Measurements from ENCODE around the gene ODF4. TPM values are rescaled to one million over a fixed set of nuclear protein-coding genes. Genes with fewer than 3 reads are reported as not detected.

ODF4 gene
- total and polyA plus RNA-seq, 2 of the 4 experiments (the other 2 are of a cell fraction), result not detected

DNA sequence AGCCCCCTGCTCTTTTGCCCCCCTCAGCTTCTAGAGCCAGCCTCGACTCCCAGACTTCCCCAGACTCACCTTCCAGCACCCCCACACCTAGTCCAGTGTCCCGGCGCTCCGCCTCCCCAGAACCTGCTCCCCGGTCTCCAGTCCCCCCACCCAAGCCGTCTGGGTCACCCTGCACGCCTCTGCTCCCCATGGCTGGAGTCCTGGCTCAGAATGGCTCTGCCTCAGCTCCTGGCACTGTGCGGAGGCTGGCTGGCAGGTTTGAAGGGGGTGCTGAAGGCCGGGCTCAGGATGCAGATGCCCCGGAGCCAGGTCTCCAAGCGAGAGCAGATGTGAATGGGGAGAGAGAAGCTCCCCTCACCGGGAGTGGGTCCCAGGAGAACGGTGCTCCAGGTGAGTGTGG lies 27.4 kb upstream of the ODF4 start:
- H4K5ac ChIP-seq (ENCODE audit: low read depth, low read length), result no peak overlapping the region
- H3K4ac ChIP-seq (ENCODE audit: low read depth, low read length), result no peak overlapping the region
- H3K4me1 ChIP-seq (ENCODE audit: control insufficient read depth, insufficient read depth, low read length), result no peaks in the 10 kb centered on the region; the same call in 1 of the 2 replicates
- TF ChIP-seq, protein P1, sequence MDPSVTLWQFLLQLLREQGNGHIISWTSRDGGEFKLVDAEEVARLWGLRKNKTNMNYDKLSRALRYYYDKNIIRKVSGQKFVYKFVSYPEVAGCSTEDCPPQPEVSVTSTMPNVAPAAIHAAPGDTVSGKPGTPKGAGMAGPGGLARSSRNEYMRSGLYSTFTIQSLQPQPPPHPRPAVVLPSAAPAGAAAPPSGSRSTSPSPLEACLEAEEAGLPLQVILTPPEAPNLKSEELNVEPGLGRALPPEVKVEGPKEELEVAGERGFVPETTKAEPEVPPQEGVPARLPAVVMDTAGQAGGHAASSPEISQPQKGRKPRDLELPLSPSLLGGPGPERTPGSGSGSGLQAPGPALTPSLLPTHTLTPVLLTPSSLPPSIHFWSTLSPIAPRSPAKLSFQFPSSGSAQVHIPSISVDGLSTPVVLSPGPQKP (IDR thresholded peaks at IDR 0.05; ENCODE audit: borderline replicate concordance, low read depth, low read length), result no peak
- TF ChIP-seq BHLHE40 (IDR thresholded peaks at IDR 0.05; ENCODE audit: low read depth, low read length) (no peak), CTCF (conservative IDR thresholded peaks at IDR 0.05; ENCODE audit: low read depth, low read length) (no peak), RFX5 (IDR thresholded peaks at IDR 0.05; ENCODE audit: low read depth, low read length) (no peak), FOS (IDR thresholded peaks at IDR 0.05; ENCODE audit: low read depth, low read length) (no peak), CEBPB (IDR thresholded peaks at IDR 0.05; ENCODE audit: low read depth, low read length) (no peak), SMC3 (IDR thresholded peaks at IDR 0.05; ENCODE audit: low read depth, low read length) (no peak), RCOR1 (IDR thresholded peaks at IDR 0.05; ENCODE audit: insufficient replicate concordance, low read length) (no peak), MAFK (IDR thresholded peaks at IDR 0.05; ENCODE audit: low read depth, low read length) (no peak), NFE2L2 (IDR thresholded peaks at IDR 0.05; ENCODE audit: low read depth, low read length) (no peak), POLR2A (IDR thresholded peaks at IDR 0.05; ENCODE audit: low read depth, low read length) (no peak), RAD21 (IDR thresholded peaks at IDR 0.05; ENCODE audit: low read length) (no peak), MXI1 (IDR thresholded peaks at IDR 0.05; ENCODE audit: borderline replicate concordance, low read depth, low read length) (no peak), CHD1 (IDR thresholded peaks at IDR 0.05; ENCODE audit: low read depth, low read length) (no peak), MAZ (IDR thresholded peaks at IDR 0.05; ENCODE audit: borderline replicate concordance, low read depth, low read length) (no peak)
- TF ChIP-seq, protein P2, sequence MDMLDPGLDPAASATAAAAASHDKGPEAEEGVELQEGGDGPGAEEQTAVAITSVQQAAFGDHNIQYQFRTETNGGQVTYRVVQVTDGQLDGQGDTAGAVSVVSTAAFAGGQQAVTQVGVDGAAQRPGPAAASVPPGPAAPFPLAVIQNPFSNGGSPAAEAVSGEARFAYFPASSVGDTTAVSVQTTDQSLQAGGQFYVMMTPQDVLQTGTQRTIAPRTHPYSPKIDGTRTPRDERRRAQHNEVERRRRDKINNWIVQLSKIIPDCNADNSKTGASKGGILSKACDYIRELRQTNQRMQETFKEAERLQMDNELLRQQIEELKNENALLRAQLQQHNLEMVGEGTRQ (IDR thresholded peaks at IDR 0.05; ENCODE audit: low read depth, low read length), result no peak
- H3K23ac ChIP-seq (ENCODE audit: low read depth, low read length), result no peak overlapping the region
- no peaks in the 10 kb centered on the region for H4K20me1 ChIP-seq (ENCODE audit: insufficient read depth, low read length)
- ATAC-seq (ENCODE audit: low read depth) (no peak), DNase-seq (no peak)
- no peak overlapping the region for H2AK5ac ChIP-seq (ENCODE audit: low read depth, low read length)
- no peak overlapping the region for H3K9ac ChIP-seq (ENCODE audit: low read depth, low read length)
- WGBS, 2 experiments (ENCODE audit: extremely low coverage in 2 of 2, insufficient read length in 1 of 2), result no CpG with 5 or more reads among the region's 13 CpGs
- ChIA-PET CTCF (no interaction called here), POLR2A (ENCODE audit: unreplicated experiment) (no interaction called here)
- H2BK15ac ChIP-seq (ENCODE audit: low read depth, low read length), result no peak overlapping the region
- no peaks in the 10 kb centered on the region for H3K36me3 ChIP-seq (ENCODE audit: control insufficient read depth, insufficient read depth, low read length)
- H3K27me3 ChIP-seq (ENCODE audit: control insufficient read depth, insufficient read depth, low read length), result peaks cover 71% of the 10 kb centered on the region
- no peaks in the 10 kb centered on the region for H3K9me3 ChIP-seq (ENCODE audit: control insufficient read depth, insufficient read depth, low read length)
- no peak overlapping the region for H4K8ac ChIP-seq (ENCODE audit: low read depth in 2 of 2, low read length in 2 of 2)
- no peak overlapping the region for H3K4me2 ChIP-seq (ENCODE audit: low read depth, low read length)
- no peaks in the 10 kb centered on the region for H3K79me1 ChIP-seq (ENCODE audit: low read depth in 1 of 2, low read length in 2 of 2)
- H3K18ac ChIP-seq (ENCODE audit: low read depth, low read length), result no peak overlapping the region
- H3K27ac ChIP-seq (ENCODE audit: insufficient read depth, low read length), result no peak overlapping the region
- in situ Hi-C loops (cut with MboI; ENCODE audit: low sequenced_read_pairs) (loop anchor here (25.0 kb wide), 1 partner anchor 225 kb away; the partner anchor contains the start of gene ALOX12B), dilution Hi-C loops (cut with HindIII; ENCODE audit: low sequenced_read_pairs, unreplicated experiment) (no loop called here), intact Hi-C loops (cut with micrococcal nuclease) (no loop called here)
- no peak overlapping the region for H2AK9ac ChIP-seq (replicated peaks; ENCODE audit: low read depth, low read length, poor library complexity)
- no peak overlapping the region for H2BK120ac ChIP-seq (ENCODE audit: low read depth, low read length)
- no peak overlapping the region for H3K14ac ChIP-seq (replicated peaks; ENCODE audit: low read depth, low read length)
- no peak overlapping the region for H4K91ac ChIP-seq (ENCODE audit: insufficient read depth, low read depth, low read length)
- BruUV-seq (replicated peaks), result no TSS peak
- H2AFZ ChIP-seq (replicated peaks; ENCODE audit: low read length, poor library complexity), result no peak overlapping the region
- no peak overlapping the region for H2BK5ac ChIP-seq (ENCODE audit: low read depth, low read length, poor library complexity, severe bottlenecking)
- no peak overlapping the region for H3K56ac ChIP-seq (ENCODE audit: extremely low read depth, insufficient read depth, low read length)
- no peaks in the 10 kb centered on the region for H3K9me1 ChIP-seq (ENCODE audit: insufficient read depth, low read length)
- H2BK20ac ChIP-seq (ENCODE audit: low read depth, low read length), result no peak overlapping the region
- H3K4me3 ChIP-seq (ENCODE audit: insufficient read depth, low read depth, low read length), result no peak overlapping the region
